B cell (primary cell): ENCODE measurements around the gene ULBP2. TPM values are rescaled to one million over a fixed set of nuclear protein-coding genes. Genes with fewer than 3 reads are reported as not detected.

ENCODE experiments used
- ATAC-seq: fragments of 200-7000 bp; cut with Tn5 transposase; one replicate; pipeline ENCODE4 v1.10.0; 2021; ENCODE audit warnings: low read depth, mild to moderate bottlenecking, moderate number of reproducible peaks, moderate library complexity
- CTCF ChIA-PET: fragments of 350-600 bp; sonication (Branson Sonifier 250); formaldehyde crosslinking; loops from one replicate; lab custom pipeline; 2021; ENCODE audit warnings: antibody characterized with exemption, inconsistent platforms; lab: Charles Lee
- POLR2A ChIA-PET: fragments of 350-600 bp; sonication (Branson Sonifier 250); formaldehyde crosslinking; loops from one replicate; lab custom pipeline; 2021; ENCODE audit warnings: antibody characterized with exemption; lab: Charles Lee
- DNase-seq: peaks from one replicate; pipeline ENCODE4 v3.0.0; 2013
- H2AFZ ChIP-seq: 2 replicates; pipeline ENCODE4 v1.6.1; 2012; ENCODE audit warnings: mild to moderate bottlenecking, low read depth, low read length; ENCODE audit not compliant: insufficient read depth, poor library complexity, severe bottlenecking
- H3K27ac ChIP-seq, 2 donors: 1 replicate in 1 of 2; 2 replicates in 1 of 2; pipeline ENCODE4 v1.5.1; 2012 to 2013; ENCODE audit warnings: low read length in 2 of 2, mild to moderate bottlenecking in 2 of 2, moderate library complexity in 1 of 2
- H3K27me3 ChIP-seq, 4 experiments: fragments of 200-600 bp in 1 of 4; sonication (generic) in 1 of 4; replicated peaks in 1 of 4; 1 replicate in 2 of 4; 2 replicates in 2 of 4; pipeline versions ENCODE4 v1.6.1 to v1.7.0; 2013 to 2016; ENCODE audit warnings: low read length in 3 of 4, mild to moderate bottlenecking in 2 of 4, mixed read lengths in 1 of 4, moderate library complexity in 1 of 4; ENCODE audit not compliant: insufficient read depth in 4 of 4, control insufficient read depth in 3 of 4; ENCODE audit errors: control extremely low read depth in 1 of 4
- H3K36me3 ChIP-seq, 2 experiments: replicated peaks in 1 of 2; 1 replicate in 1 of 2; 2 replicates in 1 of 2; pipeline versions ENCODE4 v1.6.1 to v1.7.1; 2013; ENCODE audit warnings: low read length in 1 of 2; ENCODE audit not compliant: insufficient read depth in 2 of 2, control insufficient read depth in 1 of 2; ENCODE audit errors: control extremely low read depth in 1 of 2, extremely low read depth in 1 of 2
- H3K4me1 ChIP-seq, 2 donors: fragments of 200-600 bp in 1 of 2; sonication (generic) in 1 of 2; 1 replicate in 1 of 2; 2 replicates in 1 of 2; pipeline versions ENCODE4 v1.5.1 to v1.6.1; 2013 to 2017; ENCODE audit warnings: low read length in 2 of 2; ENCODE audit not compliant: control insufficient read depth in 2 of 2, insufficient read depth in 2 of 2
- H3K4me2 ChIP-seq: replicated peaks from 2 replicates; pipeline ENCODE3; 2012; ENCODE audit warnings: mild to moderate bottlenecking, low read depth, low read length; ENCODE audit not compliant: poor library complexity, severe bottlenecking
- H3K4me3 ChIP-seq, 5 experiments: fragments of 200-600 bp in 1 of 5; sonication (generic) in 1 of 5; 1 replicate in 3 of 5; 2 replicates in 2 of 5; pipeline versions ENCODE4 v1.5.1 to v1.7.0; 2011 to 2016; ENCODE audit warnings: low read length in 4 of 5, mild to moderate bottlenecking in 4 of 5, low read depth in 2 of 5, control low read depth in 1 of 5, moderate library complexity in 1 of 5; ENCODE audit not compliant: insufficient read depth in 1 of 5; ENCODE audit errors: control extremely low read depth in 1 of 5, extremely low read depth in 1 of 5
- H3K79me2 ChIP-seq: fragments of 200-600 bp; sonication (generic); one replicate; pipeline ENCODE4 v1.6.0; 2016; ENCODE audit warnings: low read length; ENCODE audit not compliant: control insufficient read depth, insufficient read depth
- H3K9ac ChIP-seq: fragments of 200-600 bp; sonication (generic); 2 replicates; pipeline ENCODE4 v1.6.1; 2017; ENCODE audit warnings: mild to moderate bottlenecking, low read length, moderate library complexity
- H3K9me3 ChIP-seq, 3 donors: one replicate each; pipeline versions ENCODE4 v1.6.1 to v1.7.1; 2013; ENCODE audit warnings: low read length in 2 of 3; ENCODE audit not compliant: control insufficient read depth in 2 of 3, insufficient read depth in 1 of 3; ENCODE audit errors: control extremely low read depth in 1 of 3
- H4K20me1 ChIP-seq: 2 replicates; pipeline ENCODE4 v1.6.0; 2012; ENCODE audit warnings: mild to moderate bottlenecking, low read length; ENCODE audit not compliant: insufficient read depth, control insufficient read depth, poor library complexity, severe bottlenecking
- H3K27ac Mint-ChIP-seq: one replicate; pipeline ENCODE4 v1.8.0; 2021; ENCODE audit warnings: mixed read lengths
- H3K27me3 Mint-ChIP-seq: one replicate; pipeline ENCODE4 v1.8.0; 2021; ENCODE audit warnings: mixed read lengths
- H3K4me1 Mint-ChIP-seq: one replicate; pipeline ENCODE4 v1.8.0; 2021; ENCODE audit warnings: mixed read lengths
- H3K4me3 Mint-ChIP-seq: one replicate; pipeline ENCODE4 v1.8.0; 2021; ENCODE audit warnings: mixed read lengths
- H3K9me3 Mint-ChIP-seq: one replicate; pipeline ENCODE4 v1.8.0; 2022; ENCODE audit warnings: mixed read lengths; ENCODE audit not compliant: insufficient read depth
- CTCF ChIP-seq: fragments of 200-600 bp; IDR thresholded peaks from one replicate; pipeline ENCODE4 v1.8.0; 2022; ENCODE audit warnings: antibody characterized with exemption, mild to moderate bottlenecking
- EZH2 ChIP-seq: IDR thresholded peaks from 2 replicates; pipeline ENCODE4 v1.6.1; 2012; ENCODE audit warnings: borderline replicate concordance, low read depth, mild to moderate bottlenecking, moderate library complexity, low read length; ENCODE audit not compliant: insufficient read depth, poor library complexity, severe bottlenecking
- WGBS: methylation state at CpG from one replicate; pipeline ENCODE4 v1.1.5; 2013; ENCODE audit warnings: missing lambda C conversion rate; ENCODE audit not compliant: insufficient coverage; 5-methylcytosine and 5-hydroxymethylcytosine counted together
- intact Hi-C: fragments of 100-400 bp; cut with micrococcal nuclease; formaldehyde crosslinking; loops from one replicate; pipeline ENCODE4 v1.10.0; 2022
- polyA plus RNA-seq: library from polyadenylated mRNA; depleted of rRNA; stranded (reverse); fragments of >200 nt; gene quantifications from 2 replicates; pipeline ENCODE4 v1.2.3, GENCODE V29; 2012
- total RNA-seq, 2 donors: library from RNA; stranded (reverse); fragments of 120-200 nt in 1 of 2; gene quantifications; 1 replicate in 1 of 2; 2 replicates in 1 of 2; pipeline versions ENCODE4 v1.2.3 to v1.2.4, GENCODE V29; 2013 to 2022

ULBP2 gene
- total and polyA plus RNA-seq, 2 donors (not counting 1 experiment from before 2014, with no cell fraction given), result 0.31 TPM; not detected in 1

GRCh38 chr6:149897855-149898744, 43.7 kb upstream of the ULBP2 start, which contains the start of gene RAET1E:
TSS of gene RAET1E (minus strand) at chr6:149898113. CDS start at chr6:149890901, 7,212 bp downstream.
- no peak for ATAC-seq
- TF ChIP-seq CTCF (no peak), EZH2 (no peak)
- no peak within 1 kb of the TSS for H3K4me2 ChIP-seq
- no peak within 1 kb of the TSS for H2AFZ ChIP-seq
- intact Hi-C loops, result no loop called here
- POLR2A ChIA-PET, result no interaction called here
- peaks cover 0 to 7% (median 0%) of the 10 kb centered on the region in 4 experiments for H3K27me3 ChIP-seq
- no peak within 1 kb of the TSS for H3K4me3 ChIP-seq
- CTCF ChIA-PET, result interaction anchor here (0.8 kb wide), 1 partner anchor 59 kb away, joined by 3 read pairs; no protein-coding TSS in a partner anchor
- H3K9me3 Mint-ChIP-seq, result no peaks in the 10 kb centered on the region
- H4K20me1 ChIP-seq, result no peaks in the 10 kb centered on the region
- 85% methylated on average over 13 of the region's 17 CpGs for WGBS
- H3K27me3 Mint-ChIP-seq, result peaks cover 50% of the 10 kb centered on the region
- H3K9ac ChIP-seq, result no peak within 1 kb of the TSS
- H3K79me2 ChIP-seq, result no peaks in the 10 kb centered on the region
- H3K4me1 ChIP-seq, result no peaks in the 10 kb centered on the region
- no peaks in the 10 kb centered on the region for H3K9me3 ChIP-seq
- no peaks in the 10 kb centered on the region for H3K36me3 ChIP-seq
- H3K27ac ChIP-seq, result no peak within 1 kb of the TSS
- no peaks in the 10 kb centered on the region for H3K4me1 Mint-ChIP-seq
- H3K27ac Mint-ChIP-seq, result no peak within 1 kb of the TSS
- no peak for DNase-seq
- H3K4me3 Mint-ChIP-seq, result no peak within 1 kb of the TSS

- H3K9me3 Mint-ChIP-seq, result no peaks in the 10 kb centered on the region
- no peaks in the 10 kb centered on the region for H3K4me1 Mint-ChIP-seq
- no peaks in the 10 kb centered on the region for H3K9me3 ChIP-seq
- H3K4me1 ChIP-seq, result no peaks in the 10 kb centered on the region
- H4K20me1 ChIP-seq, result no peaks in the 10 kb centered on the region
- no peak overlapping the region for H2AFZ ChIP-seq
- H3K36me3 ChIP-seq, result no peaks in the 10 kb centered on the region
- no peak overlapping the region for H3K4me2 ChIP-seq
- TF ChIP-seq EZH2, result no peak
- no peak for TF ChIP-seq CTCF
- H3K4me3 ChIP-seq, result no peak overlapping the region
- intact Hi-C loops, result no loop called here
- H3K27me3 Mint-ChIP-seq, result peaks cover 42% of the 10 kb centered on the region
- peaks cover 0 to 9% (median 0%) of the 10 kb centered on the region in 4 experiments for H3K27me3 ChIP-seq
- ATAC-seq (no peak), DNase-seq (no peak)
- H3K9ac ChIP-seq, result no peak overlapping the region
- no peak overlapping the region for H3K4me3 Mint-ChIP-seq
- H3K27ac ChIP-seq, result no peak overlapping the region
- ChIA-PET POLR2A (no interaction called here), CTCF (interaction anchor here (0.6 kb wide), 1 partner anchor 16 kb away, joined by 5 read pairs; no protein-coding TSS in a partner anchor)
- H3K27ac Mint-ChIP-seq, result no peak overlapping the region
- WGBS, result 91% methylated on average over 6 of the region's 9 CpGs
- H3K79me2 ChIP-seq, result no peaks in the 10 kb centered on the region
Measured at GRCh38 chr6:149898966-149899365, 42.8 kb upstream of the ULBP2 start.
